CD8-positive, alpha-beta memory T cell (primary cell): ENCODE data around the gene GRAMD2A. TPM values are rescaled to one million over a fixed set of nuclear protein-coding genes. Genes with fewer than 3 reads are reported as not detected.

Experiments used
- CTCF ChIA-PET: fragments of 350-600 bp; sonication (Branson Sonifier 250); formaldehyde crosslinking; loops from one replicate; lab custom pipeline; 2021; ENCODE audit warnings: antibody characterized with exemption; lab: Charles Lee
- POLR2A ChIA-PET: fragments of 350-600 bp; sonication (Branson Sonifier 250); formaldehyde crosslinking; loops from one replicate; lab custom pipeline; 2021; ENCODE audit warnings: antibody characterized with exemption; lab: Charles Lee
- DNase-seq, 5 donors: peaks; one replicate each; pipeline versions ENCODE4 v3.0.0 to v3.0.0-alpha.2; 2020 to 2022; ENCODE audit warnings: mixed read lengths in 1 of 5
- H3K27ac ChIP-seq: one replicate; pipeline ENCODE4 v1.7.0; 2013; ENCODE audit warnings: low read depth, mild to moderate bottlenecking, low read length, moderate library complexity
- H3K27me3 ChIP-seq: 2 replicates; pipeline ENCODE4 v1.7.0; 2013; ENCODE audit warnings: low read length, mild to moderate bottlenecking; ENCODE audit not compliant: insufficient read depth, poor library complexity, severe bottlenecking
- H3K36me3 ChIP-seq: 2 replicates; pipeline ENCODE4 v1.7.0; 2013; ENCODE audit warnings: mild to moderate bottlenecking, low read length, moderate library complexity; ENCODE audit not compliant: insufficient read depth
- H3K4me1 ChIP-seq: 2 replicates; pipeline ENCODE4 v1.7.0; 2013; ENCODE audit warnings: mild to moderate bottlenecking, low read length, moderate library complexity; ENCODE audit not compliant: insufficient read depth
- H3K4me3 ChIP-seq: 2 replicates; pipeline ENCODE4 v1.7.0; 2013; ENCODE audit warnings: mild to moderate bottlenecking, low read length
- H3K9me3 ChIP-seq: 2 replicates; pipeline ENCODE4 v1.7.0; 2013; ENCODE audit warnings: mild to moderate bottlenecking, low read length
- H3K27ac Mint-ChIP-seq, 8 donors: one replicate each; pipeline ENCODE4 v1.8.0; 2020 to 2021; ENCODE audit warnings: mixed read lengths in 8 of 8, mild to moderate bottlenecking in 6 of 8, inconsistent platforms in 3 of 8, moderate library complexity in 3 of 8
- H3K27me3 Mint-ChIP-seq, 2 donors: one replicate each; pipeline ENCODE4 v1.8.0; 2020 to 2021; ENCODE audit warnings: mixed read lengths in 2 of 2, mild to moderate bottlenecking in 1 of 2, moderate library complexity in 1 of 2
- H3K36me3 Mint-ChIP-seq, 3 donors: one replicate each; pipeline ENCODE4 v1.8.0; 2020 to 2021; ENCODE audit warnings: mixed read lengths in 3 of 3, inconsistent platforms in 1 of 3, mild to moderate bottlenecking in 1 of 3
- H3K4me1 Mint-ChIP-seq, 3 donors: one replicate each; pipeline ENCODE4 v1.8.0; 2020 to 2021; ENCODE audit warnings: mixed read lengths in 3 of 3, inconsistent platforms in 1 of 3, mild to moderate bottlenecking in 1 of 3
- H3K4me3 Mint-ChIP-seq, 7 donors: one replicate each; pipeline ENCODE4 v1.8.0; 2020 to 2021; ENCODE audit warnings: mixed read lengths in 7 of 7, mild to moderate bottlenecking in 6 of 7, moderate library complexity in 4 of 7, inconsistent platforms in 2 of 7
- H3K9me3 Mint-ChIP-seq, 5 donors: one replicate each; pipeline ENCODE4 v1.8.0; 2020 to 2022; ENCODE audit warnings: mixed read lengths in 5 of 5, mild to moderate bottlenecking in 3 of 5, moderate library complexity in 2 of 5, inconsistent platforms in 1 of 5
- polyA plus RNA-seq: library from polyadenylated mRNA; unstranded; fragments of 300-500 nt; fragmentation: Illumina TruSeq; gene quantifications from one replicate; pipeline ENCODE4 v1.2.3, GENCODE V29; 2021
- total RNA-seq, 2 experiments: library from RNA; stranded (reverse); gene quantifications; one replicate each; pipeline ENCODE4 v1.2.3, GENCODE V29; 2021

GRAMD2A gene
- total and polyA plus RNA-seq, 3 experiments from 2014 or later = not detected

- H3K27me3 Mint-ChIP-seq = peaks cover 20 to 32% of the 10 kb centered on the region in 2 donors
- Histone ChIP-seq H3K4me3 (no peak overlapping the region), H3K27me3 (peaks cover 8% of the 10 kb centered on the region), H3K9me3 (no peaks in the 10 kb centered on the region), H3K36me3 (peaks cover 20% of the 10 kb centered on the region), H3K4me1 (no peaks in the 10 kb centered on the region), H3K27ac (no peak overlapping the region)
- no peak for DNase-seq
- CTCF ChIA-PET = interaction anchor here (2.1 kb wide), 1 partner anchor 77 kb away, joined by 4 read pairs; no protein-coding TSS in a partner anchor
- H3K27ac Mint-ChIP-seq = no peak overlapping the region
- H3K4me1 Mint-ChIP-seq = peaks cover 0 to 17% (median 5%) of the 10 kb centered on the region in 3 donors
- H3K4me3 Mint-ChIP-seq = peak overlapping the region in 3 of 7 donors; percentile 34 to 82 (median 34)
- H3K36me3 Mint-ChIP-seq = peaks cover 0 to 35% (median 5%) of the 10 kb centered on the region in 3 donors
- POLR2A ChIA-PET = no interaction called here
- H3K9me3 Mint-ChIP-seq = no peaks in the 10 kb centered on the region
Measured at GRCh38 chr15:72196409-72197040, 1.1 kb downstream of the GRAMD2A start.

DNA sequence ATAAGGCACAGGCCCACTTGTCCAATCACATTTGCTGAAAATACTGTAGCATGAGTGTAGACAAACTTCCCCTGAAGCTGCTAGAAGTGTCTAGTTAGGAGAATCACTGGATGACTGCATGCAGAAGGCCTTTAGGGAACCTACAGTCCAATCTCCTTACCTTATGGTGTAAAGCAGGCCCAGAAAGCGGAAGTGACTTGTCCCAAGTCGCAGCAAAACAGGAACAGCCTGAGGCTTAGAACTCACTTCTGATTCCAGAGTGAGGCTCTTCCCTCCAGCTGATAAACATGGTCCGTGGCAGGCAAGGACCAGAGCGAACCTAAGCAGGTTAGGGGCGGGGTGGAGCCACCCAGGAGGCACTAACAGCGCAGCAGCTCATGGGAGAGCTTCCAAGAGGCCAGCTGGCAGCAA lies 2.5 kb downstream of the GRAMD2A start:
- H3K4me1 Mint-ChIP-seq = peaks cover 0 to 17% (median 5%) of the 10 kb centered on the region in 3 donors
- H3K27ac ChIP-seq = no peak overlapping the region
- no peak overlapping the region for H3K4me3 Mint-ChIP-seq
- H3K4me1 ChIP-seq = no peaks in the 10 kb centered on the region
- peaks cover 22 to 34% of the 10 kb centered on the region in 2 donors for H3K27me3 Mint-ChIP-seq
- no peaks in the 10 kb centered on the region for H3K9me3 ChIP-seq
- ChIA-PET CTCF (interaction anchor here (1.1 kb wide), 1 partner anchor 111 kb away, joined by 3 read pairs; no protein-coding TSS in a partner anchor), POLR2A (no interaction called here)
- H3K27me3 ChIP-seq = peaks cover 8% of the 10 kb centered on the region
- H3K4me3 ChIP-seq = no peak overlapping the region
- peaks cover 9% of the 10 kb centered on the region for H3K36me3 ChIP-seq
- H3K27ac Mint-ChIP-seq = no peak overlapping the region
- H3K36me3 Mint-ChIP-seq = peaks cover 0 to 21% (median 5%) of the 10 kb centered on the region in 3 donors
- H3K9me3 Mint-ChIP-seq = no peaks in the 10 kb centered on the region
- DNase-seq = no peak

- no peak overlapping the region for H3K27ac ChIP-seq
- Mint-ChIP-seq H3K36me3 (peaks cover 0 to 9% (median 0%) of the 10 kb centered on the region in 3 donors), H3K9me3 (no peaks in the 10 kb centered on the region), H3K27me3 (peaks cover 22 to 40% of the 10 kb centered on the region in 2 donors), H3K4me1 (peaks cover 0 to 13% (median 5%) of the 10 kb centered on the region in 3 donors), H3K4me3 (no peak overlapping the region), H3K27ac (no peak overlapping the region)
- ChIA-PET CTCF (no interaction called here), POLR2A (no interaction called here)
- H3K4me3 ChIP-seq = no peak overlapping the region
- no peaks in the 10 kb centered on the region for H3K9me3 ChIP-seq
- H3K27me3 ChIP-seq = peaks cover 8% of the 10 kb centered on the region
- DNase-seq = no peak
- peaks cover 2% of the 10 kb centered on the region for H3K36me3 ChIP-seq
- no peaks in the 10 kb centered on the region for H3K4me1 ChIP-seq
Measured at GRCh38 chr15:72193836-72194396, 3.7 kb downstream of the GRAMD2A start.

- Histone ChIP-seq H3K4me1 (no peaks in the 10 kb centered on the region), H3K27me3 (peaks cover 8% of the 10 kb centered on the region), H3K27ac (no peak overlapping the region), H3K36me3 (no peaks in the 10 kb centered on the region), H3K4me3 (no peak overlapping the region), H3K9me3 (no peaks in the 10 kb centered on the region)
- CTCF ChIA-PET = no interaction called here
- POLR2A ChIA-PET = no interaction called here
- DNase-seq = no peak
- peaks cover 19 to 36% of the 10 kb centered on the region in 2 donors for H3K27me3 Mint-ChIP-seq
- no peaks in the 10 kb centered on the region for H3K36me3 Mint-ChIP-seq
- H3K27ac Mint-ChIP-seq = no peak overlapping the region
- H3K4me3 Mint-ChIP-seq = no peak overlapping the region
- H3K4me1 Mint-ChIP-seq = peaks cover 0 to 9% (median 0%) of the 10 kb centered on the region in 3 donors
- no peaks in the 10 kb centered on the region for H3K9me3 Mint-ChIP-seq
Measured at GRCh38 chr15:72192416-72192815, 5.2 kb downstream of the GRAMD2A start.

DNA sequence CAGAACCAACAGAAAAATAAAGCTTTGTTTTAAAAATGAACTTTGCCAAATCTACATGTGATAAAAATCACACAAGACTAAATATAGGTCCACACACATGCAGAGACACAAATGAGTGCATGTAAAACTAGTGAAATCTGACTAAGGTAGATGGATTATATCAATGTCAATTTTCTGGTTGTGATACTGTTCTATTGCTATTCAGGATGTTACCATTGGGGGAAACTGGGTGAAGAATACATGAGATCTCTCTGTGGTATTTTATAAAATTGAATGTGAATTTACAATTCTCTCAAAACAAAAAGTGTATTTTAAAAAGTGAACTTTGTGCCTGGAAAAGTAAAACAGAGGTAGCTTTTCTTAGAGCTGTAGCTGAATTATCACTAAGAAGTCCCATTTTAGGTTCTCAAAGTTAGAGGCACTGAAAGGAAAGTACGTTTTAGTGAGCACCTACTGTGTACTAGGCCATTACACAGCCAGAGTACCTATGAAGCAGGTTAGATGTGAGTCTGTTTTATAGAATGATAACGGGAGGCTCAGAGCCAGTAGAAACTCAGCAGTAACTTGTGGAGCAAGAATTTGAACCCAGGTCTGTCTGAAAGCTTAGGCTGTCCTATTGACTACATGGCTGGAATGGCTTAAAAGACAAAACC lies 8.2 kb downstream of the GRAMD2A start:
- Histone ChIP-seq H3K27me3 (peaks cover 5% of the 10 kb centered on the region), H3K9me3 (no peaks in the 10 kb centered on the region), H3K27ac (no peak overlapping the region), H3K4me3 (no peak overlapping the region), H3K36me3 (no peaks in the 10 kb centered on the region), H3K4me1 (no peaks in the 10 kb centered on the region)
- no peak for DNase-seq
- CTCF ChIA-PET = interaction anchor here (1.2 to 1.3 kb wide), 2 partner anchors 10 to 12 kb away, joined by 5 to 6 read pairs; no protein-coding TSS in a partner anchor
- no peaks in the 10 kb centered on the region for H3K9me3 Mint-ChIP-seq
- H3K4me3 Mint-ChIP-seq = no peak overlapping the region
- peaks cover 12 to 32% of the 10 kb centered on the region in 2 donors for H3K27me3 Mint-ChIP-seq
- POLR2A ChIA-PET = no interaction called here
- no peaks in the 10 kb centered on the region for H3K4me1 Mint-ChIP-seq
- no peak overlapping the region for H3K27ac Mint-ChIP-seq
- H3K36me3 Mint-ChIP-seq = no peaks in the 10 kb centered on the region

- no peak overlapping the region for H3K4me3 Mint-ChIP-seq
- POLR2A ChIA-PET = no interaction called here
Measured at GRCh38 chr15:72184165-72184811, 13.3 kb downstream of the GRAMD2A start.

GRCh38 chr15:72183781-72184164 lies 13.8 kb downstream of the GRAMD2A start:
- no peak overlapping the region for H3K27ac ChIP-seq
- no peaks in the 10 kb centered on the region for H3K9me3 ChIP-seq
- DNase-seq = no peak
- no peaks in the 10 kb centered on the region for H3K4me1 ChIP-seq
- H3K27me3 Mint-ChIP-seq = peaks cover 9 to 42% of the 10 kb centered on the region in 2 donors
- peaks cover 0 to 4% (median 2%) of the 10 kb centered on the region in 3 donors for H3K36me3 Mint-ChIP-seq
- no peak overlapping the region for H3K4me3 ChIP-seq
- no peak overlapping the region for H3K4me3 Mint-ChIP-seq
- CTCF ChIA-PET = no interaction called here
- H3K27me3 ChIP-seq = peaks cover 11% of the 10 kb centered on the region
- no peak overlapping the region for H3K27ac Mint-ChIP-seq
- POLR2A ChIA-PET = no interaction called here
- H3K36me3 ChIP-seq = no peaks in the 10 kb centered on the region
- H3K9me3 Mint-ChIP-seq = no peaks in the 10 kb centered on the region
- H3K4me1 Mint-ChIP-seq = no peaks in the 10 kb centered on the region

More at GRCh38 chr15:72184165-72184811, 13.3 kb downstream of the GRAMD2A start:
- no peak overlapping the region for H3K4me3 ChIP-seq
- H3K27me3 ChIP-seq = peaks cover 11% of the 10 kb centered on the region
- DNase-seq = no peak
- no peaks in the 10 kb centered on the region for H3K4me1 ChIP-seq
- peaks cover 0 to 4% (median 2%) of the 10 kb centered on the region in 3 donors for H3K36me3 Mint-ChIP-seq
- peaks cover 9 to 44% of the 10 kb centered on the region in 2 donors for H3K27me3 Mint-ChIP-seq
- no peaks in the 10 kb centered on the region for H3K36me3 ChIP-seq
- CTCF ChIA-PET = no interaction called here
- no peak overlapping the region for H3K27ac ChIP-seq
- H3K9me3 ChIP-seq = no peaks in the 10 kb centered on the region
- no peaks in the 10 kb centered on the region for H3K4me1 Mint-ChIP-seq
- no peak overlapping the region for H3K27ac Mint-ChIP-seq
- H3K9me3 Mint-ChIP-seq = no peaks in the 10 kb centered on the region
